IMR-90 (cell line): ENCODE data around the gene INKA1. TPM values are rescaled to one million over a fixed set of nuclear protein-coding genes. Genes with fewer than 3 reads are reported as not detected.

Experiments used
- ATAC-seq: fragments of 200-7000 bp; cut with Tn5 transposase; 2 replicates; pipeline ENCODE4 v1.9.1; 2020; ENCODE audit warnings: low read depth, mild to moderate bottlenecking, moderate library complexity
- Bru-seq: library from RNA; stranded (reverse); fragments of 400-500 nt; gene quantifications from one replicate; lab custom pipeline; 2021; lab: Mats Ljungman, UMichigan
- BruChase-seq, 2 experiments: library from RNA; stranded (reverse); fragments of 400-500 nt; gene quantifications; one replicate each; lab custom pipeline; 2021; lab: Mats Ljungman, UMichigan
- BruUV-seq: library from RNA; stranded (reverse); fragments of 400-500 nt; replicated peaks from 2 replicates; lab custom pipeline; 2021; lab: Mats Ljungman, UMichigan
- CTCF ChIA-PET: fragments of 300-600 bp; formaldehyde crosslinking; extraction: SDS; loops from one replicate; lab custom pipeline; 2021; ENCODE audit warnings: antibody characterized with exemption; lab: Yijun Ruan, JAX
- POLR2A ChIA-PET: fragments of 300-600 bp; sonication (Branson Sonifier 250); formaldehyde crosslinking; loops from one replicate; lab custom pipeline; 2022; ENCODE audit warnings: antibody characterized with exemption; ENCODE audit not compliant: unreplicated experiment; lab: Charles Lee
- DNase-seq: peaks from one replicate; pipeline ENCODE4 v3.0.0; 2013
- H2AFZ ChIP-seq: replicated peaks from 2 replicates; pipeline ENCODE3; 2013; ENCODE audit warnings: low read length, mild to moderate bottlenecking; ENCODE audit not compliant: poor library complexity
- H2AK5ac ChIP-seq: 2 replicates; pipeline ENCODE4 v1.6.1; 2013; ENCODE audit warnings: low read depth, low read length, inconsistent platforms
- H2AK9ac ChIP-seq: replicated peaks from 2 replicates; pipeline ENCODE3; 2013; ENCODE audit warnings: mild to moderate bottlenecking, low read depth, low read length, moderate library complexity; ENCODE audit not compliant: poor library complexity
- H2BK120ac ChIP-seq: 2 replicates; pipeline ENCODE4 v1.6.1; 2013; ENCODE audit warnings: low read depth, low read length, inconsistent platforms
- H2BK15ac ChIP-seq: 3 replicates; pipeline ENCODE4 v1.6.1; 2013; ENCODE audit warnings: low read depth, low read length, inconsistent platforms
- H2BK20ac ChIP-seq: 2 replicates; pipeline ENCODE4 v1.6.1; 2013; ENCODE audit warnings: low read depth, mild to moderate bottlenecking, inconsistent platforms, low read length, moderate library complexity
- H2BK5ac ChIP-seq: 2 replicates; pipeline ENCODE4 v1.6.1; 2013; ENCODE audit warnings: mild to moderate bottlenecking, low read depth, low read length, inconsistent platforms; ENCODE audit not compliant: poor library complexity, severe bottlenecking
- H3K14ac ChIP-seq: replicated peaks from 2 replicates; pipeline ENCODE4 v1.6.1; 2013; ENCODE audit warnings: low read depth, low read length, inconsistent platforms
- H3K18ac ChIP-seq: 2 replicates; pipeline ENCODE4 v1.6.1; 2013; ENCODE audit warnings: low read depth, low read length, control low read depth
- H3K23ac ChIP-seq: 2 replicates; pipeline ENCODE4 v1.6.1; 2013; ENCODE audit warnings: low read depth, low read length, inconsistent platforms
- H3K27ac ChIP-seq: 2 replicates; pipeline ENCODE4 v1.5.1; 2013; ENCODE audit warnings: mild to moderate bottlenecking, control low read depth, low read length; ENCODE audit not compliant: insufficient read depth
- H3K27me3 ChIP-seq: 2 replicates; pipeline ENCODE4 v1.6.1; 2013; ENCODE audit warnings: low read length; ENCODE audit not compliant: control insufficient read depth, insufficient read depth
- H3K36me3 ChIP-seq: 2 replicates; pipeline ENCODE4 v1.6.1; 2013; ENCODE audit warnings: low read length, mixed read lengths; ENCODE audit not compliant: control insufficient read depth, insufficient read depth
- H3K4ac ChIP-seq: 2 replicates; pipeline ENCODE4 v1.6.1; 2013; ENCODE audit warnings: low read depth, low read length, inconsistent platforms
- H3K4me1 ChIP-seq: 2 replicates; pipeline ENCODE4 v1.6.1; 2013; ENCODE audit warnings: low read length, mixed read lengths; ENCODE audit not compliant: control insufficient read depth, insufficient read depth
- H3K4me2 ChIP-seq: 2 replicates; pipeline ENCODE4 v1.6.1; 2013; ENCODE audit warnings: low read depth, mild to moderate bottlenecking, control low read depth, low read length, moderate library complexity
- H3K4me3 ChIP-seq: 2 replicates; pipeline ENCODE4 v1.5.1; 2013; ENCODE audit warnings: low read depth, mild to moderate bottlenecking, control low read depth, low read length, moderate library complexity; ENCODE audit not compliant: insufficient read depth
- H3K56ac ChIP-seq: 2 replicates; pipeline ENCODE4 v1.6.1; 2013; ENCODE audit warnings: low read length, inconsistent platforms; ENCODE audit not compliant: insufficient read depth; ENCODE audit errors: extremely low read depth
- H3K79me1 ChIP-seq, 2 experiments: 2 replicates each; pipeline ENCODE4 v1.6.1; 2013; ENCODE audit warnings: low read length in 2 of 2, inconsistent platforms in 1 of 2, low read depth in 1 of 2
- H3K9ac ChIP-seq: 2 replicates; pipeline ENCODE4 v1.6.1; 2013; ENCODE audit warnings: low read depth, low read length, control low read depth
- H3K9me1 ChIP-seq: 2 replicates; pipeline ENCODE4 v1.6.1; 2013; ENCODE audit warnings: low read length, inconsistent platforms; ENCODE audit not compliant: insufficient read depth
- H3K9me3 ChIP-seq: 2 replicates; pipeline ENCODE4 v1.6.1; 2013; ENCODE audit warnings: low read length; ENCODE audit not compliant: control insufficient read depth, insufficient read depth
- H4K20me1 ChIP-seq: 2 replicates; pipeline ENCODE4 v1.6.1; 2013; ENCODE audit warnings: low read length, inconsistent platforms; ENCODE audit not compliant: insufficient read depth
- H4K5ac ChIP-seq: 2 replicates; pipeline ENCODE4 v1.6.1; 2013; ENCODE audit warnings: mild to moderate bottlenecking, low read depth, low read length, control low read depth
- H4K8ac ChIP-seq, 2 experiments: 2 replicates each; pipeline ENCODE4 v1.6.1; 2013; ENCODE audit warnings: low read depth in 2 of 2, low read length in 2 of 2, control low read depth in 1 of 2, inconsistent platforms in 1 of 2
- H4K91ac ChIP-seq: 2 replicates; pipeline ENCODE4 v1.6.1; 2013; ENCODE audit warnings: low read depth, low read length, inconsistent platforms; ENCODE audit not compliant: insufficient read depth
- BHLHE40 ChIP-seq: fragments of 150-350 bp; IDR thresholded peaks from 2 replicates; pipeline ENCODE4 v1.6.1; 2016; ENCODE audit warnings: mild to moderate bottlenecking, low read depth, low read length
- CEBPB ChIP-seq: IDR thresholded peaks from 2 replicates; pipeline ENCODE4 v1.6.1; 2012; ENCODE audit warnings: low read depth, low read length, improper control_type of control experiment
- ELK1 ChIP-seq: fragments of 150-350 bp; IDR thresholded peaks from 2 replicates; pipeline ENCODE4 v1.6.1; 2016; ENCODE audit warnings: low read depth, mild to moderate bottlenecking, low read length, moderate library complexity, borderline replicate concordance
- FOS ChIP-seq: fragments of 150-350 bp; IDR thresholded peaks from 2 replicates; pipeline ENCODE4 v1.6.1; 2016; ENCODE audit warnings: low read depth, low read length
- MAFK ChIP-seq: IDR thresholded peaks from 2 replicates; pipeline ENCODE4 v1.6.1; 2012; ENCODE audit warnings: low read depth, low read length, improper control_type of control experiment
- MAZ ChIP-seq: IDR thresholded peaks from 2 replicates; pipeline ENCODE4 v1.6.1; 2012; ENCODE audit warnings: low read depth, mild to moderate bottlenecking, low read length, improper control_type of control experiment, moderate library complexity, borderline replicate concordance
- MXI1 ChIP-seq: IDR thresholded peaks from 2 replicates; pipeline ENCODE4 v1.6.1; 2012; ENCODE audit warnings: low read depth, mild to moderate bottlenecking, low read length, moderate library complexity, borderline replicate concordance
- NFE2L2 ChIP-seq: fragments of 150-350 bp; IDR thresholded peaks from 2 replicates; pipeline ENCODE4 v1.6.1; 2016; ENCODE audit warnings: low read depth, mild to moderate bottlenecking, low read length
- POLR2A ChIP-seq: IDR thresholded peaks from 2 replicates; pipeline ENCODE4 v1.6.1; 2012; ENCODE audit warnings: mild to moderate bottlenecking, low read depth, low read length
- RAD21 ChIP-seq: IDR thresholded peaks from 2 replicates; pipeline ENCODE4 v1.6.1; 2012; ENCODE audit warnings: low read length, improper control_type of control experiment
- RFX5 ChIP-seq: IDR thresholded peaks from 2 replicates; pipeline ENCODE4 v1.8.0; 2012; ENCODE audit warnings: low read depth, mild to moderate bottlenecking, low read length, moderate library complexity
- SMC3 ChIP-seq: fragments of 150-350 bp; IDR thresholded peaks from 2 replicates; pipeline ENCODE4 v1.6.1; 2016; ENCODE audit warnings: low read depth, mild to moderate bottlenecking, antibody characterized with exemption, low read length, moderate library complexity
- WGBS, 2 experiments: methylation state at CpG; one replicate each; pipeline versions ENCODE4 v1.1.5 to v1.1.7; 2013; ENCODE audit warnings: missing lambda C conversion rate in 2 of 2; ENCODE audit not compliant: insufficient read length in 1 of 2; ENCODE audit errors: extremely low coverage in 2 of 2; 5-methylcytosine and 5-hydroxymethylcytosine counted together
- dilution Hi-C: fragments of 300-500 bp; cut with HindIII; formaldehyde crosslinking; loops from one replicate; pipeline ENCODE4 v1.14.3; 2018; ENCODE audit warnings: low sequenced_read_pairs; ENCODE audit not compliant: unreplicated experiment
- in situ Hi-C: fragments of 300-500 bp; cut with MboI; formaldehyde crosslinking; loops from 3 replicates; pipeline ENCODE4 v1.14.3; 2019; ENCODE audit warnings: low sequenced_read_pairs, inconsistent platforms, mixed read lengths
- intact Hi-C: fragments of 100-400 bp; cut with micrococcal nuclease; formaldehyde crosslinking; loops from 2 replicates; pipeline ENCODE4 v1.10.0; 2022
- long read RNA-seq: library from polyadenylated mRNA; unstranded; transcript quantifications from one replicate; pipeline ENCODE4 v2.0.0, GENCODE V29; 2021; ENCODE audit not compliant: unreplicated experiment
- polyA plus RNA-seq, 3 experiments: library from polyadenylated mRNA; depleted of rRNA; stranded (reverse); fragments of >200 nt; gene quantifications; 2 replicates each; pipeline ENCODE4 v1.2.3, GENCODE V29; 2012; ENCODE audit warnings: low replicate concordance in 1 of 3
- total RNA-seq: library from RNA; depleted of rRNA; stranded (reverse); fragments of >200 nt; gene quantifications from 2 replicates; pipeline ENCODE4 v1.2.3, GENCODE V29; 2012; rRNA removed

The INKA1 gene
- 2.3 and 2.8 TPM in 2 replicates for total RNA-seq
- polyA plus RNA-seq (2012; rRNA removed) = 4.5 and 5.4 TPM in 2 replicates
- polyA plus RNA-seq (2012; cell fraction: cytosol; rRNA removed) = 3.7 and 5.2 TPM in 2 replicates
- 1.5 and 3.6 TPM in 2 replicates for polyA plus RNA-seq (2012; cell fraction: nucleus; rRNA removed; ENCODE audit: low replicate concordance)
- percentile 32 among the genes with signal in this experiment for Bru-seq, nascent RNA
- not detected for BruChase-seq, experiment 1, labeled RNA remaining after a 6-hour chase
- BruChase-seq, experiment 2, labeled RNA remaining after a 2-hour chase = not detected
- long read RNA-seq, partial matches to known transcripts = 0 of 4 reads
- long read RNA-seq, other reads (novel, unspliced or antisense) = 3 of 4 reads

- DNase-seq = peak; percentile 72
- H4K91ac ChIP-seq = peak within 1 kb of the TSS; percentile 62; the same call in 1 of the 2 replicates
- TF ChIP-seq MAZ (peak; percentile 61; the same call in 1 of the 2 replicates), BHLHE40 (0 out of 2 replicates have a peak, but pooled peaks have one; percentile 28), RFX5 (no peak), MXI1 (peak; percentile 85), RAD21 (peak; percentile 93), MAFK (no peak), CEBPB (no peak), ELK1 (no peak), SMC3 (peak; percentile 69), POLR2A (no peak), FOS (no peak), NFE2L2 (no peak)
Observed at GRCh38 chr3:49802719-49803464, at the start of gene INKA1. Gene INKA1 (plus strand): TSS chr3:49803261. CDS start chr3:49803393, 132 bp downstream.

More at GRCh38 chr3:49802719-49803464, at the start of gene INKA1:
- WGBS, 2 experiments = 0% methylated on average over 30 of the region's 71 CpGs; no CpG with 5 or more reads in 1 of the 2 experiments
- peak within 1 kb of the TSS; percentile 81 for H3K27ac ChIP-seq
- peak; percentile 85 for ATAC-seq
- BruUV-seq = no TSS peak
- H4K8ac ChIP-seq = peak within 1 kb of the TSS; percentile 65 to 89; a peak in 3 of 4 replicates
- dilution Hi-C loops (no loop called here), in situ Hi-C loops (no loop called here), intact Hi-C loops (loop anchor here (1.0 to 5.0 kb wide), 3 partner anchors 36 to 289 kb away; no protein-coding TSS in a partner anchor)
- H2BK5ac ChIP-seq = peak within 1 kb of the TSS; percentile 73
- no peaks in the 10 kb centered on the region for H3K27me3 ChIP-seq
- H2BK120ac ChIP-seq = peak within 1 kb of the TSS; percentile 51
- 0 out of 2 replicates have a peak within 1 kb of the TSS, but pooled peaks have one; percentile 21 for H4K5ac ChIP-seq
- CTCF ChIA-PET = interaction anchor here (0.6 to 4.6 kb wide), 9 partner anchors 12 to 102 kb away, joined by 3 to 33 read pairs (median 5); partner anchors contain the start of gene UBA7
- H2BK20ac ChIP-seq = no peak within 1 kb of the TSS
- H3K23ac ChIP-seq = peak within 1 kb of the TSS; percentile 97
- H2AK5ac ChIP-seq = peak within 1 kb of the TSS; percentile 10
- H2BK15ac ChIP-seq = no peak within 1 kb of the TSS
- H3K36me3 ChIP-seq = no peaks in the 10 kb centered on the region; the same call in 1 of the 2 replicates
- peak within 1 kb of the TSS; percentile 98 for H3K4me2 ChIP-seq
- peak within 1 kb of the TSS; percentile 99 for H2AFZ ChIP-seq
- H3K9me1 ChIP-seq = peaks cover 11% of the 10 kb centered on the region; the same call in 1 of the 2 replicates
- peak within 1 kb of the TSS; percentile 84 for H3K14ac ChIP-seq
- H2AK9ac ChIP-seq = peak within 1 kb of the TSS; percentile 93
- H4K20me1 ChIP-seq = no peaks in the 10 kb centered on the region
- H3K9ac ChIP-seq = peak within 1 kb of the TSS; percentile 74
- H3K4ac ChIP-seq = peak within 1 kb of the TSS; percentile 86
- H3K9me3 ChIP-seq = no peaks in the 10 kb centered on the region
- peak within 1 kb of the TSS; percentile 69; the same call in 1 of the 2 replicates for H3K18ac ChIP-seq
- peaks cover 35% of the 10 kb centered on the region for H3K4me1 ChIP-seq
- POLR2A ChIA-PET = interaction anchor here (0.6 to 0.7 kb wide), 4 partner anchors 17 to 768 kb away, joined by 4 to 9 read pairs (median 8); partner anchors contain the start of gene IP6K1
- H3K4me3 ChIP-seq = peak within 1 kb of the TSS; percentile 79
- peaks cover 0 to 9% of the 10 kb centered on the region in 2 experiments; a peak in 1 of 4 replicates for H3K79me1 ChIP-seq
- 0 out of 2 replicates have a peak within 1 kb of the TSS, but pooled peaks have one; percentile 14 for H3K56ac ChIP-seq
